Naive thymus-derived CD4-positive, alpha-beta T cell (primary cell): Measurements from ENCODE around the gene TRIP6. TPM values are rescaled to one million over a fixed set of nuclear protein-coding genes. Genes with fewer than 3 reads are reported as not detected.

Source experiments
- ATAC-seq: fragments of 150-1000 bp; cut with Tn5 transposase; 2 replicates; pipeline ENCODE4 v1.10.0; 2021; ENCODE audit warnings: mild to moderate bottlenecking, moderate library complexity
- CTCF ChIA-PET: fragments of 350-600 bp; sonication (Branson Sonifier 250); formaldehyde crosslinking; loops from one replicate; lab custom pipeline; 2021; ENCODE audit warnings: antibody characterized with exemption; lab: Charles Lee
- POLR2A ChIA-PET: fragments of 350-600 bp; sonication (Branson Sonifier 250); formaldehyde crosslinking; loops from one replicate; lab custom pipeline; 2021; ENCODE audit warnings: antibody characterized with exemption, inconsistent platforms; lab: Charles Lee
- DNase-seq, 9 donors: peaks; one replicate each; pipeline versions ENCODE4 v3.0.0 to v3.0.0-alpha.2; 2020 to 2022; ENCODE audit warnings: mixed read lengths in 1 of 9
- H3K27ac ChIP-seq: one replicate; pipeline ENCODE4 v1.7.0; 2013; ENCODE audit warnings: mild to moderate bottlenecking, low read depth, low read length, moderate library complexity
- H3K27me3 ChIP-seq, 2 donors: one replicate each; pipeline ENCODE4 v1.7.0; 2013; ENCODE audit warnings: low read length in 2 of 2, mild to moderate bottlenecking in 2 of 2, moderate library complexity in 2 of 2; ENCODE audit not compliant: control insufficient read depth in 2 of 2, insufficient read depth in 2 of 2
- H3K36me3 ChIP-seq, 3 experiments: 1 replicate in 2 of 3; 2 replicates in 1 of 3; pipeline ENCODE4 v1.7.0; 2013; ENCODE audit warnings: low read length in 3 of 3, mild to moderate bottlenecking in 3 of 3, moderate library complexity in 1 of 3; ENCODE audit not compliant: insufficient read depth in 3 of 3, control insufficient read depth in 2 of 3
- H3K4me1 ChIP-seq, 2 donors: one replicate each; pipeline ENCODE4 v1.7.0; 2013; ENCODE audit warnings: low read length in 2 of 2, mild to moderate bottlenecking in 2 of 2, moderate library complexity in 1 of 2; ENCODE audit not compliant: control insufficient read depth in 2 of 2, insufficient read depth in 2 of 2
- H3K4me3 ChIP-seq: 2 replicates; pipeline ENCODE4 v1.7.0; 2013; ENCODE audit warnings: mild to moderate bottlenecking, low read length
- H3K9me3 ChIP-seq, 3 experiments: 1 replicate in 2 of 3; 2 replicates in 1 of 3; pipeline ENCODE4 v1.7.0; 2013; ENCODE audit warnings: low read length in 3 of 3; ENCODE audit not compliant: control insufficient read depth in 2 of 3
- H3K27ac Mint-ChIP-seq, 9 donors: one replicate each; pipeline ENCODE4 v1.8.0; 2020 to 2022; ENCODE audit warnings: mixed read lengths in 9 of 9, mild to moderate bottlenecking in 8 of 9, moderate library complexity in 5 of 9, inconsistent platforms in 2 of 9
- H3K27me3 Mint-ChIP-seq, 5 donors: one replicate each; pipeline ENCODE4 v1.8.0; 2021 to 2022; ENCODE audit warnings: mixed read lengths in 5 of 5, mild to moderate bottlenecking in 1 of 5
- H3K36me3 Mint-ChIP-seq, 5 donors: one replicate each; pipeline ENCODE4 v1.8.0; 2020 to 2022; ENCODE audit warnings: mixed read lengths in 5 of 5, mild to moderate bottlenecking in 3 of 5, inconsistent platforms in 1 of 5
- H3K4me1 Mint-ChIP-seq, 7 donors: one replicate each; pipeline ENCODE4 v1.8.0; 2020 to 2022; ENCODE audit warnings: mixed read lengths in 7 of 7, mild to moderate bottlenecking in 3 of 7, inconsistent platforms in 1 of 7
- H3K4me3 Mint-ChIP-seq, 10 donors: one replicate each; pipeline ENCODE4 v1.8.0; 2020 to 2022; ENCODE audit warnings: mild to moderate bottlenecking in 10 of 10, mixed read lengths in 10 of 10, moderate library complexity in 6 of 10, inconsistent platforms in 2 of 10
- H3K9me3 Mint-ChIP-seq, 11 donors: one replicate each; pipeline ENCODE4 v1.8.0; 2020 to 2022; ENCODE audit warnings: mixed read lengths in 11 of 11, mild to moderate bottlenecking in 4 of 11, inconsistent platforms in 1 of 11, moderate library complexity in 1 of 11
- intact Hi-C, 2 donors: fragments of 100-400 bp; cut with micrococcal nuclease; formaldehyde crosslinking; loops; one replicate each; pipeline ENCODE4 v1.15.1; 2023
- polyA plus RNA-seq, 2 donors: library from polyadenylated mRNA; unstranded; fragments of 300-500 nt; fragmentation: Illumina TruSeq; gene quantifications; one replicate each; pipeline ENCODE4 v1.2.3, GENCODE V29; 2021
- total RNA-seq, 6 experiments: library from RNA in 5 of 6; stranded (reverse) in 5 of 6; gene quantifications; 1 replicate in 5 of 6; 2 replicates in 1 of 6; pipeline ENCODE4 v1.2.3 and lab custom pipeline; 2021 to 2026

Gene TRIP6
- total and polyA plus RNA-seq, 7 experiments from 2014 or later: 3.4 to 28.1 (median 10.1) TPM

GRCh38 chr7:100865372-100865911 lies 1.7 kb upstream of the TRIP6 start:
- Histone ChIP-seq H3K4me3 (no peak overlapping the region), H3K27ac (peak overlapping the region; percentile 80), H3K9me3 (no peaks in the 10 kb centered on the region), H3K36me3 (peaks cover 0 to 37% (median under 1%) of the 10 kb centered on the region in 3 experiments), H3K27me3 (no peaks in the 10 kb centered on the region), H3K4me1 (peaks cover 0 to 25% of the 10 kb centered on the region in 2 donors)
- ATAC-seq (no peak), DNase-seq (no peak)
- H3K4me1 Mint-ChIP-seq: peaks cover 0 to 17% (median 11%) of the 10 kb centered on the region in 7 donors
- CTCF ChIA-PET: no interaction called here
- no peaks in the 10 kb centered on the region for H3K9me3 Mint-ChIP-seq
- intact Hi-C loops: loop anchor here in 1 of 2 donors (5.0 kb wide), 1 partner anchor 158 kb away; the partner anchor contains the start of gene POP7
- H3K36me3 Mint-ChIP-seq: peaks cover 0 to 20% (median 9%) of the 10 kb centered on the region in 5 donors
- POLR2A ChIA-PET: interaction anchor here (0.9 kb wide), 1 partner anchor 22 kb away, joined by 3 read pairs; no protein-coding TSS in a partner anchor
- H3K27ac Mint-ChIP-seq: peak overlapping the region in 7 of 9 donors; percentile 3 to 84 (median 68)
- peak overlapping the region in 7 of 10 donors; percentile 10 to 78 (median 61) for H3K4me3 Mint-ChIP-seq
- H3K27me3 Mint-ChIP-seq: no peaks in the 10 kb centered on the region

DNA sequence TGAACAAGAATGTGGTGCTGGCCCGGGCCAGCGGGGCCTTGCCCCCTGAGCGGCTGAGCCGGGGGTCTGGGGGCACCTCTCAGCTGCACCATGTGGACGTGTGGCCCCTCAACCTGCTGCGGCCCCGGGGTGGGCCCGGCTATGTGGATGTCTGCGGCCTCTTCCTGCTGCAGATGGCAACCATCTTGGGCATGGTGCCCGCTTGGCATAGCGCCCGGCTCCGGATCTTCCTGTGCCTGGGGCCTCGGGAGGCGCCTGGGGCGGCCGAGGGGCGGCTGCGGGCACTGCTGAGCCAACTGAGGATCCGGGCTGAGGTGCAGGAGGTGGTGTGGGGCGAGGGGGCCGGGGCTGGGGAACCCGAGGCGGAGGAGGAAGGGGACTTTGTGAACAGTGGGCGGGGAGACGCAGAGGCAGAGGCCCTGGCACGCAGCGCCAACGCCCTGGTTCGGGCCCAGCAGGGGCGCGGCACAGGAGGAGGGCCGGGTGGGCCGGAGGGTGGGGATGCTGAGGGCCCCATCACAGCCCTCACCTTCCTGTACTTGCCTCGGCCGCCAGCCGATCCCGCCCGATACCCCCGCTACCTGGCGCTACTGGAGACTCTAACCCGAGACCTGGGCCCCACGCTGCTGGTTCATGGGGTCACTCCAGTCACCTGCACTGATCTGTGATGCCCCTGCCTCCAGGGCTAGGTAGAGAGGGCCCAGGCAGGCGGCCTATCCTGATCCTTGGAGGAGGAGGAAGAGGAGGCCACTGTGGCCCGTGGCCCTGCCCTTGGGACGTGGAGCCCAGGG lies 1.1 kb upstream of the TRIP6 start:
- intact Hi-C loops: loop anchor here (1.0 to 5.0 kb wide), 3 partner anchors 13 to 159 kb away; partner anchors contain the start of genes SLC12A9 (in 2 of the 2) and POP7 (in 1 of the 2)

DNA sequence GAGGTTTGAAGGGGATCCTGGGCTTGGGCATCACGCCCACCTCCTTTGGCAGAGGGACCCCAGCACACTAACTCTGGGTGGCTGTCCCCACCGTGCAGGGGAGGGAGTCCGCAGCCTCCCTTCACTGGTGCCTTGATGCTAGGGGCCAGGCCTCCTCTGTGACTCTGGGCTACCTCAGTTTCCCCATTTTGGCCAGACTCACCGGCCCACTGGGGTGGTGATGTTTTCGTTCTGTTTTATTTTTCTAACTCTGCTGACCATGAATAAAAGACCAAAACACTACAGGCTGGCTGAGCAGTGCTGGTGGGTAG lies 503 bp upstream of the TRIP6 start:
- Mint-ChIP-seq H3K27me3 (no peaks in the 10 kb centered on the region), H3K4me3 (peak overlapping the region; percentile 69 to 92 (median 80)), H3K27ac (peak overlapping the region; percentile 43 to 95 (median 84)), H3K9me3 (no peaks in the 10 kb centered on the region), H3K4me1 (peaks cover 0 to 17% (median 11%) of the 10 kb centered on the region in 7 donors), H3K36me3 (peaks cover 0 to 18% (median 4%) of the 10 kb centered on the region in 5 donors)
- Histone ChIP-seq H3K27me3 (no peaks in the 10 kb centered on the region), H3K36me3 (peaks cover 0 to 25% (median 0%) of the 10 kb centered on the region in 3 experiments), H3K4me1 (peaks cover 0 to 25% of the 10 kb centered on the region in 2 donors), H3K4me3 (peak overlapping the region; percentile 46), H3K27ac (peak overlapping the region; percentile 80), H3K9me3 (no peaks in the 10 kb centered on the region)
- intact Hi-C loops: loop anchor here (1.0 to 5.0 kb wide), 4 partner anchors 9 to 159 kb away; partner anchors contain the start of genes SLC12A9 (in 2 of the 2), POP7 (in 1 of the 2) and SRRT (in 1 of the 2)
- ChIA-PET POLR2A (interaction anchor here (0.6 to 1.2 kb wide), 2 partner anchors 8 to 324 kb away, joined by 3 to 5 read pairs; partner anchors contain the start of gene SRRT), CTCF (no interaction called here)
- ATAC-seq (no peak), DNase-seq (no peak)

More for the DNA sequence above, 1.1 kb upstream of the TRIP6 start:
- Mint-ChIP-seq H3K36me3 (peaks cover 0 to 14% (median 4%) of the 10 kb centered on the region in 5 donors), H3K9me3 (no peaks in the 10 kb centered on the region), H3K27ac (peak overlapping the region in 8 of 9 donors; percentile 62 to 95 (median 81)), H3K4me1 (peaks cover 0 to 17% (median 11%) of the 10 kb centered on the region in 7 donors), H3K4me3 (peak overlapping the region; percentile 56 to 92 (median 77)), H3K27me3 (no peaks in the 10 kb centered on the region)
- Histone ChIP-seq H3K9me3 (no peaks in the 10 kb centered on the region), H3K27me3 (no peaks in the 10 kb centered on the region), H3K27ac (peak overlapping the region; percentile 80), H3K4me1 (peaks cover 0 to 25% of the 10 kb centered on the region in 2 donors), H3K36me3 (peaks cover 0 to 30% (median 0%) of the 10 kb centered on the region in 3 experiments), H3K4me3 (peak overlapping the region; percentile 46)
- peak; percentile 65 for ATAC-seq
- POLR2A ChIA-PET: interaction anchor here (0.6 to 1.2 kb wide), 2 partner anchors 9 to 324 kb away, joined by 3 to 5 read pairs; partner anchors contain the start of gene SRRT
- CTCF ChIA-PET: no interaction called here
- DNase-seq: peak in 6 of 9 donors; percentile 31 to 55 (median 44)

DNA sequence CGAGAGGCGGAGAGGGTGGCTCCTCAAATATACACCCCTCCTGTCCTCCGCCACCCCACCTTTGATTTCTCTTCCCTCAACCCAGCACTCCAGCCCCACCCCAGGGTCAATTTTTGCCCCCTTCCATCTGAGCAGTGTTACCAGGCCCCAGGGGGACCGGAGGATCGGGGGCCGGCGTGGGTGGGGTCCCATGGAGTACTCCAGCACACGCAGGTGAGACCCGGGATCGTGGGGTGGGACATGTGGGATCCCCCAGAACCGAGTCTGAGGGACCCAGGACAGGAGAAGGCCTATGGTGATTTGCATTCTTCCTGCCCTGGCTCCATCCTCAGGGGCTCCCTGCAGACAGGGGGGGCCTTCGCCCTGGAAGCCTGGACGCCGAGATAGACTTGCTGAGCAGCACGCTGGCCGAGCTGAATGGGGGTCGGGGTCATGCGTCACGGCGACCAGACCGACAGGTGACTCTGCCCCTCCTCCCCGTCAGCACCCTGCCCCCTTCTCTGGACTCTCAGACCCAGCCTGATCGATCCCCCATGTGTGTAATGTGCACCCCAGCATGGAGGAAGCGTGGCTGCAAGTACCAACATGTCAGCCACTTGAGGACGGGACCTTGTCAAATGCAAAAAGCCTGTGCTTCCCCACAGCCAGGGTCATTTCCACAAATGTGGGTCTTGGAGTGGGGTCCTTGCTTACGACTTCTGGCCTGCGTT lies 744 bp downstream of the TRIP6 start:
- H3K4me1 Mint-ChIP-seq: peaks cover 0 to 18% (median 10%) of the 10 kb centered on the region in 7 donors
- Histone ChIP-seq H3K27ac (peak overlapping the region; percentile 80), H3K9me3 (no peaks in the 10 kb centered on the region), H3K36me3 (peaks cover 0 to 12% (median 0%) of the 10 kb centered on the region in 3 experiments), H3K4me1 (peaks cover 0 to 25% of the 10 kb centered on the region in 2 donors), H3K4me3 (no peak overlapping the region), H3K27me3 (no peaks in the 10 kb centered on the region)
- intact Hi-C loops: loop anchor here (1.0 to 5.0 kb wide), 3 partner anchors 7 to 161 kb away; partner anchors contain the start of genes POP7 (in 1 of the 2), SLC12A9 (in 1 of the 2) and SRRT (in 1 of the 2)
- H3K27me3 Mint-ChIP-seq: no peaks in the 10 kb centered on the region
- ChIA-PET CTCF (no interaction called here), POLR2A (interaction anchor here (1.0 kb wide), 1 partner anchor 15 kb away, joined by 3 read pairs; the partner anchor contains the start of gene SLC12A9)
- no peak for DNase-seq
- H3K36me3 Mint-ChIP-seq: peaks cover 0 to 20% (median 7%) of the 10 kb centered on the region in 5 donors
- H3K27ac Mint-ChIP-seq: peak overlapping the region in 8 of 9 donors; percentile 49 to 84 (median 81)
- peaks cover 0 to 2% (median 0%) of the 10 kb centered on the region in 11 donors for H3K9me3 Mint-ChIP-seq
- peak overlapping the region in 8 of 10 donors; percentile 23 to 92 (median 71) for H3K4me3 Mint-ChIP-seq
- no peak for ATAC-seq

GRCh38 chr7:100873599-100874299 lies 6.6 kb downstream of the TRIP6 start:
- Histone ChIP-seq H3K36me3 (peaks cover 0 to 14% (median 6%) of the 10 kb centered on the region in 3 experiments), H3K4me3 (peak overlapping the region; percentile 78), H3K4me1 (peaks cover 22 to 27% of the 10 kb centered on the region in 2 donors), H3K9me3 (no peaks in the 10 kb centered on the region), H3K27ac (peak overlapping the region; percentile 94), H3K27me3 (no peaks in the 10 kb centered on the region)
- POLR2A ChIA-PET: interaction anchor here (1.1 to 7.6 kb wide), 7 partner anchors 12 to 288 kb away, joined by 3 to 161 read pairs (median 4); partner anchors contain the start of genes FBXO24, LRCH4, POP7 and SLC12A9
- intact Hi-C loops: loop anchor here (1.0 to 10.0 kb wide), 4 partner anchors 21 to 371 kb away; partner anchors contain the start of genes FIS1 (in 1 of the 2), PLOD3 (in 1 of the 2) and SLC12A9 (in 1 of the 2)
- ATAC-seq (no peak), DNase-seq (no peak)
- CTCF ChIA-PET: no interaction called here
- Mint-ChIP-seq H3K27ac (peak overlapping the region; percentile 97 to 99 (median 98)), H3K4me1 (peaks cover 17 to 47% (median 42%) of the 10 kb centered on the region in 7 donors), H3K9me3 (peaks cover 0 to 6% (median 0%) of the 10 kb centered on the region in 11 donors), H3K4me3 (peak overlapping the region; percentile 96 to 100 (median 98)), H3K27me3 (no peaks in the 10 kb centered on the region), H3K36me3 (peaks cover 9 to 24% (median 12%) of the 10 kb centered on the region in 5 donors)
